GM18909 (cell line): ENCODE measurements around the gene FGG.
A peak's percentile ranks its signal among the peaks of the same experiment; 100 is the strongest.

Experiments
- ATAC-seq: cut with Tn5 transposase; IDR thresholded peaks from one replicate; pipeline ENCODE4 v1.9.1; 2021; ENCODE audit warnings: mild to moderate bottlenecking; ENCODE audit not compliant: unreplicated experiment, poor library complexity

FGG gene

GRCh38 chr4:154559494-154560418 is 52.7 kb downstream of the FGG start:
- peak; percentile 90 for ATAC-seq

- ATAC-seq: peak; percentile 19
These were observed 53.3 kb downstream of the FGG start for GRCh38 chr4:154559141-154559493.
